HG02884 (cell line): ENCODE results near the gene FKBP3.

ENCODE experiments used
- ATAC-seq: cut with Tn5 transposase; IDR thresholded peaks from one replicate; pipeline ENCODE4 v1.9.1; 2021; ENCODE audit warnings: mild to moderate bottlenecking, moderate library complexity; ENCODE audit not compliant: unreplicated experiment

Gene FKBP3

DNA sequence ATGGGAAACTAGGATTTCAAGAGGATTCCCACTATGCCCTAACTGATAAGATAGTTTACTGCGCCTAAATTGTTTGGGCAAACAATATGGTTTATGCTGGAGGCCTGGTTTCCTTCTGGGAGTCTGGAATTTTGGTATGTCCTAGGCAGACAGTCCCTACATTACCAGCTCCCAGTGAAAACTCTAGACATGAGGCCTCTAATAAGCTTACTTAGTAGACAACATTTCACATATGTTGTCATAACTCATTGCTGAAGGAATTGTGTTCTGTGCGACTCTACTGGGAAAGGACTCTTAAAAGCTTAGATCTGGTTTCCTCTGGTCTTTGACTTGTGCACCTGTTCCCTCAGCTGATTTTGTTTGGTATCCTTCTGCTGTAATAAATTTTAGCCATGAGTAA, 68.3 kb downstream of the FKBP3 start:
- ATAC-seq = no peak
